ENCODE results near the gene ACSF2. TPM values are rescaled to one million over a fixed set of nuclear protein-coding genes. Genes with fewer than 3 reads are reported as not detected.
A peak's percentile ranks its signal among the peaks of the same experiment; 100 is the strongest.
"Not testable (repeated sequence)": the region's sequence is repeated elsewhere in the genome, so short reads cannot be mapped to it uniquely, and the experiment has no call there.

ACSF2 gene
- total RNA-seq, 1 experiment from 2014 or later, result 12.2 TPM

DNA sequence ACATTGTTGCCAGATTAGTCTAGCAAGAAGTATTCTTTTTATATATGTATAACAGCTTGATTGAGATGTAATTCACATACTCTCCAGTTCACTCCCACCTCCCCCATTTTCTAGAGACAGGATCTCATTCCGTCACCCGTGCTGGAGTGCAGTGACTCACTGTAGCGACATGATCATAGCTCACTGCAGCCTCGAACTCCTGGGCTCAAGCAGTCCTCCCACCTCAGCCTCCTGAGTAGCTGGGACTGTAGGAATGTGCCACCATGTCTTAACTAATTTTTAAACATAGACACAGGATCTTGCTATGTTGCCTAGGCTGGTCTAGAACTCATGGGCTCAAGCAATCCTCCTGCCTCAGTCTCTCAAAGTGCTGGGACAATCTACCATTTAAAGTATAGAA lies 49.3 kb downstream of the ACSF2 start:
- WGBS (ENCODE audit: extremely low coverage, insufficient read length, low lambda C conversion rate), result no CpG with 5 or more reads among the region's 4 CpGs
- H3K27ac Mint-ChIP-seq, result no peak overlapping the region
- H3K9me3 Mint-ChIP-seq, result no peaks in the 10 kb centered on the region
- Histone ChIP-seq H3K27ac (ENCODE audit: insufficient read length, low read depth, low read length) (no peak overlapping the region), H3K79me2 (ENCODE audit: insufficient read depth, low read length) (no peaks in the 10 kb centered on the region), H3K27me3 (ENCODE audit: insufficient read depth, low read length) (no peaks in the 10 kb centered on the region; the same call in 1 of the 2 replicates), H3K23ac (ENCODE audit: insufficient read length, low read depth, low read length) (no peak overlapping the region), H3K4ac (ENCODE audit: low read depth, low read length) (no peak overlapping the region), H3T11ph (ENCODE audit: low read length) (no peak overlapping the region), H2AFZ (ENCODE audit: low read length) (no peak overlapping the region), H3K23me2 (ENCODE audit: insufficient read length, low read depth, low read length, poor library complexity, severe bottlenecking) (no peaks in the 10 kb centered on the region), H4K5ac (ENCODE audit: insufficient read length, low read depth, low read length) (no peak overlapping the region), H2BK5ac (ENCODE audit: insufficient read length, low read length) (no peak overlapping the region), H4K20me1 (ENCODE audit: control insufficient read depth, insufficient read depth, insufficient read length) (no peaks in the 10 kb centered on the region), H3K18ac (ENCODE audit: insufficient read length, low read depth, low read length) (no peak overlapping the region), H2BK12ac (ENCODE audit: insufficient read length, low read depth, low read length) (no peak overlapping the region), H3K79me1 (ENCODE audit: insufficient read depth, low read depth, low read length, poor library complexity, severe bottlenecking) (no peaks in the 10 kb centered on the region), H4K91ac (ENCODE audit: insufficient read length, low read depth, low read length) (no peak overlapping the region), H2AK5ac (ENCODE audit: insufficient read length, low read length) (no peak overlapping the region), H3K9me3 (ENCODE audit: control insufficient read depth, low read depth, low read length) (no peaks in the 10 kb centered on the region), H2BK15ac (ENCODE audit: low read depth, low read length) (no peak overlapping the region), H3K56ac (ENCODE audit: insufficient read length, low read depth, low read length) (no peak overlapping the region), H3K4me1 (ENCODE audit: insufficient read depth, low read length) (no peaks in the 10 kb centered on the region), H4K8ac (replicated peaks; ENCODE audit: insufficient read length, low read depth, low read length) (no peak overlapping the region), H2BK20ac (ENCODE audit: low read depth, low read length, poor library complexity, severe bottlenecking) (no peak overlapping the region), H3K9ac (ENCODE audit: extremely low read depth, insufficient read length, low read length) (no peak overlapping the region), H2BK120ac (ENCODE audit: low read depth, low read length, poor library complexity, severe bottlenecking) (no peak overlapping the region), H3K4me2 (ENCODE audit: insufficient read depth, insufficient read length, low read length) (no peak overlapping the region), H3K14ac (ENCODE audit: insufficient read depth, low read length) (no peak overlapping the region)
- H3K4me3 Mint-ChIP-seq, result no peak overlapping the region
- DNase-seq, result no peak
- TF ChIP-seq CTCF (conservative IDR thresholded peaks at IDR 0.05), result no peak
- H3K4me1 Mint-ChIP-seq, result peaks cover 10 to 22% of the 10 kb centered on the region in 2 experiments
- H3K36me3 Mint-ChIP-seq (ENCODE audit: insufficient read depth in 1 of 3, low read depth in 3 of 3), result peaks cover 0 to 5% (median 3%) of the 10 kb centered on the region in 3 experiments; a peak in 5 of 7 replicates
- H3K27me3 Mint-ChIP-seq (ENCODE audit: low read depth), result peaks cover 21% of the 10 kb centered on the region

DNA sequence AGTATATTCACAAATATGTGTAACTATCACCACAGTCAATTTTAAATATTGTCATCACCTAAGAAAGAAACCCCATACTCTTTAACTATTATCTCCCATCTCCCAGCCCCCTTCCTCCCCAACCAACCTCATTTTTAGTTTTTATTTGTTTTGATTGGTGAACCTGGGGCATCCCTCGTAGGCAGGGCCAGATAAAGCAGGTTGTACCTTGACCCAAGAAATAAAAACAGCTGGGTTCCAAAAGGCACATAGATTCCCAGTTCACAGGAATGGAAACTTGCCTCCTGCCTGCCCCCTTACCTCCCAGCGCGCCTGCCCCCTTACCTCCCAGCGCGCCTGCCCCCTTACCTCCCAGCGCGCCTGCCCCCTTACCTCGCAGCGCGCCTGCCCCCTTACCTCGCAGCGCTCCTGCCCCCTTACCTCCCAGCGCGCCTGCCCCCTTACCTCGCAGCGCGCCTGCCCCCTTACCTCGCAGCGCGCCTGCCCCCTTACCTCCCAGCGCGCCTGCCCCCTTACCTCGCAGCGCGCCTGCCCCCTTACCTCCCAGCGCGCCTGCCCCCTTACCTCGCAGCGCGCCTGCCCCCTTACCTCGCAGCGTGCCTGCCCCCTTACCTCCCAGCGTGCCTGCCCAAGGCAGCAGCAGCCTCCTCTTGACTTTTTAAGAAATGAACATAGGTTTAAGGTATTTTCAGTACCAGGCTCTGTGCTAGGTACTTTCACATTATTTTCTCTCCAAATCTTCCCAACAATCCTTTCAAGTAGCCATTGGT lies 49.9 kb downstream of the ACSF2 start:
- not testable (repeated sequence) for H3K4me1 ChIP-seq (ENCODE audit: insufficient read depth, low read length); H3K79me1 ChIP-seq (ENCODE audit: insufficient read depth, low read depth, low read length, poor library complexity, severe bottlenecking); H3K18ac ChIP-seq (ENCODE audit: insufficient read length, low read depth, low read length); H3K23me2 ChIP-seq (ENCODE audit: insufficient read length, low read depth, low read length, poor library complexity, severe bottlenecking); H3K4ac ChIP-seq (ENCODE audit: low read depth, low read length); H2BK5ac ChIP-seq (ENCODE audit: insufficient read length, low read length); H3K27me3 ChIP-seq (ENCODE audit: insufficient read depth, low read length); H3K79me2 ChIP-seq (ENCODE audit: insufficient read depth, low read length); H4K5ac ChIP-seq (ENCODE audit: insufficient read length, low read depth, low read length); H3K36me3 Mint-ChIP-seq (ENCODE audit: insufficient read depth in 1 of 3, low read depth in 3 of 3); H3K9me3 ChIP-seq (ENCODE audit: control insufficient read depth, low read depth, low read length); H2BK12ac ChIP-seq (ENCODE audit: insufficient read length, low read depth, low read length); H3K9ac ChIP-seq (ENCODE audit: extremely low read depth, insufficient read length, low read length); H4K20me1 ChIP-seq (ENCODE audit: control insufficient read depth, insufficient read depth, insufficient read length); H2BK120ac ChIP-seq (ENCODE audit: low read depth, low read length, poor library complexity, severe bottlenecking); H2BK20ac ChIP-seq (ENCODE audit: low read depth, low read length, poor library complexity, severe bottlenecking); DNase-seq; H2AK5ac ChIP-seq (ENCODE audit: insufficient read length, low read length); H4K91ac ChIP-seq (ENCODE audit: insufficient read length, low read depth, low read length); H3K27ac Mint-ChIP-seq; H4K8ac ChIP-seq (replicated peaks; ENCODE audit: insufficient read length, low read depth, low read length); H3K14ac ChIP-seq (ENCODE audit: insufficient read depth, low read length); H3K9me3 Mint-ChIP-seq; H3T11ph ChIP-seq (ENCODE audit: low read length); H3K27ac ChIP-seq (ENCODE audit: insufficient read length, low read depth, low read length); H2BK15ac ChIP-seq (ENCODE audit: low read depth, low read length); H2AFZ ChIP-seq (ENCODE audit: low read length); H3K56ac ChIP-seq (ENCODE audit: insufficient read length, low read depth, low read length); H3K23ac ChIP-seq (ENCODE audit: insufficient read length, low read depth, low read length)
- Mint-ChIP-seq H3K27me3 (ENCODE audit: low read depth) (peaks cover 15% of the 10 kb centered on the region), H3K4me3 (peak overlapping the region in 1 of 2 experiments; percentile 0; a peak in 1 of 5 replicates), H3K4me1 (peaks cover 10 to 17% of the 10 kb centered on the region in 2 experiments)
- H3K4me2 ChIP-seq (ENCODE audit: insufficient read depth, insufficient read length, low read length), result peak overlapping the region; percentile 33
- no CpG with 5 or more reads among the region's 33 CpGs for WGBS (ENCODE audit: extremely low coverage, insufficient read length, low lambda C conversion rate)
